ENCODE data around the gene CNN1. TPM values are rescaled to one million over a fixed set of nuclear protein-coding genes. Genes with fewer than 3 reads are reported as not detected.

The CNN1 gene
- total RNA-seq, 1 donor from 2014 or later, result 9.9 TPM

DNA sequence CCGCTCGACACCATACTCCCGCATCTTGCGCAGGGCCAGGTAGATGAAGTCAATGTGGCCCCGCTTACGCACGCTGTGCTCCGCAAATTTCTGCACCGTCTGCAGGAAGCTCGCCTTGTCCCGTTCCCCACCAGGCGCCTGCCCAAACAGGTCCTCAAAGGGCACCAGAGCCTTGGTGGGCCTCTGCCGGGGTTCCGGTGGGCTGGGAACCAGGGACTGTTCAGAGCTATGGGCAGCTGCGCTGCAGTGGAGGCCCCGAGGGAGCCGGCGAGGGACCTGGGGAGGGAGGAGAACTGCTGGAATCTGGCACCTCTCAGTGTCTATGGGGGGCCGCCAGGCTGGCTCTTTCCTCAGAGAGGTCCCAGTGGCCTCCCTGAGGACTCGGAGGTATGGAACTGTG lies 24.7 kb upstream of the CNN1 start:
- Mint-ChIP-seq H3K9me3 (ENCODE audit: unreplicated experiment) (no peaks in the 10 kb centered on the region), H3K36me3 (ENCODE audit: unreplicated experiment) (peaks cover 3% of the 10 kb centered on the region), H3K27ac (ENCODE audit: unreplicated experiment) (no peak overlapping the region), H3K27me3 (ENCODE audit: unreplicated experiment) (no peaks in the 10 kb centered on the region), H3K4me1 (ENCODE audit: unreplicated experiment) (no peaks in the 10 kb centered on the region), H3K4me3 (ENCODE audit: unreplicated experiment) (no peak overlapping the region)
- TF ChIP-seq, protein P1, sequence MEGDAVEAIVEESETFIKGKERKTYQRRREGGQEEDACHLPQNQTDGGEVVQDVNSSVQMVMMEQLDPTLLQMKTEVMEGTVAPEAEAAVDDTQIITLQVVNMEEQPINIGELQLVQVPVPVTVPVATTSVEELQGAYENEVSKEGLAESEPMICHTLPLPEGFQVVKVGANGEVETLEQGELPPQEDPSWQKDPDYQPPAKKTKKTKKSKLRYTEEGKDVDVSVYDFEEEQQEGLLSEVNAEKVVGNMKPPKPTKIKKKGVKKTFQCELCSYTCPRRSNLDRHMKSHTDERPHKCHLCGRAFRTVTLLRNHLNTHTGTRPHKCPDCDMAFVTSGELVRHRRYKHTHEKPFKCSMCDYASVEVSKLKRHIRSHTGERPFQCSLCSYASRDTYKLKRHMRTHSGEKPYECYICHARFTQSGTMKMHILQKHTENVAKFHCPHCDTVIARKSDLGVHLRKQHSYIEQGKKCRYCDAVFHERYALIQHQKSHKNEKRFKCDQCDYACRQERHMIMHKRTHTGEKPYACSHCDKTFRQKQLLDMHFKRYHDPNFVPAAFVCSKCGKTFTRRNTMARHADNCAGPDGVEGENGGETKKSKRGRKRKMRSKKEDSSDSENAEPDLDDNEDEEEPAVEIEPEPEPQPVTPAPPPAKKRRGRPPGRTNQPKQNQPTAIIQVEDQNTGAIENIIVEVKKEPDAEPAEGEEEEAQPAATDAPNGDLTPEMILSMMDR (IDR thresholded peaks at IDR 0.05), result no peak
- DNase-seq (ENCODE audit: extremely low spot score, unreplicated experiment), result no peak

DNA sequence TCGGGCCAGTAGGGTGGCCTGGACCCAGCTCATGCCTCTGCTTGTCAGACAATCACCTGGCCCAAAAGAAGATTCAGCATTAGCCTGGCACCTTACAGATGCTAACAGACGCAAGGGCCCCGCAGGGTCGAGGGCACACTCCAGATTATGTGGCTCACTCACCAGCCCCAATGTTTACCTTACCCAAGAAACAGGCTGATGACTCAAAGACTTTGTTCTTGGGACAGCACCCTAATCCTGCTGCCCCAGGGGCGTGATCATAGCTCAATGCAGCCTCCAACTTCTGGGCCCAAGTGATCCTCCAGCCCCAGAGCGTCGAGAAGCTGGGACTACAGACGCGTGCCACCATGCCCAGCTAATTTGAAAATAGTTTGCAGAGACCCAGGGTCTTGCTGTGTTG lies 19.5 kb upstream of the CNN1 start:
- Mint-ChIP-seq H3K4me3 (ENCODE audit: unreplicated experiment) (no peak overlapping the region), H3K4me1 (ENCODE audit: unreplicated experiment) (no peaks in the 10 kb centered on the region), H3K27me3 (ENCODE audit: unreplicated experiment) (no peaks in the 10 kb centered on the region), H3K36me3 (ENCODE audit: unreplicated experiment) (no peaks in the 10 kb centered on the region), H3K9me3 (ENCODE audit: unreplicated experiment) (no peaks in the 10 kb centered on the region), H3K27ac (ENCODE audit: unreplicated experiment) (no peak overlapping the region)
- TF ChIP-seq, protein P1 (IDR thresholded peaks at IDR 0.05), result no peak
- no peak for DNase-seq (ENCODE audit: extremely low spot score, unreplicated experiment)

DNA sequence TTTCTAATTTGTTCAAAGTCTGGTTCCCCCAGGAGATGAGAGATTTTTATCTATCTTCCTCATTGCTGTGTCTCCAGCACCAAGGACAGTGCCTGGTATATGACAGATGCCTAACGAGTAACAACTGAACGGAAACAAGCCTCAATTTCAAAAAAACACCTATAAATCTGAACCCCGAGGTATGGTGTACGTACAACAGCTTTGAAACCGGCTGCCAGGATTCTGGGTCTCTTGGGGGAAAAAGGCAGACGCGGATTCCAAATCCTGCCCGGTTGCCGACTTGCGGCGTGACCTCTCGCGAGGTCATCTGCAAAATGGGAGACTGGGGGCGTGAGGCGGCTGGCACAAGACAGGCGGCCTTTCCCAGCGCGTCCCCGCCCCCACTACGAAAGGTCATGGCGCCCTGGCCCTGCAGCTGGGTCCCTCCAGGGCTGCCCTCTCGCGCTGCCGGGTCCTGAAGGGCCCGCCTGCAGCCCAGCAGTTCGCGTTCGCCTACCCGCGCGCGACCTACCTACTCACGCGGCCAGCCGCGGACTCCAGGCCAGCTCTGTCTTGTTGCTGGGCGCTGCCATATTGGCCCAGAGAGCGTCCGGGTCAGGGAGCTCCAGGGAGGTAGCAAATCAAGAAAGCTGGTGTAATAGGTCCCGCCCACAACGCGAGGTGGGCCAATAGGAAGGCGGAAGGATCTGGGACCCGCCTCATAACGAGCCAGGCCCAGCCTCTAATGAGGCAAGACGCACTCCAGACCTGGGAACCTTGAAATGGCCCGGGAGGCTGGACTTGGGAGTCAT lies 9.9 kb upstream of the CNN1 start, which contains the start of gene ECSIT:
Gene ECSIT (minus strand): TSS at position 584 of the 791 bp plus-strand sequence. CDS start 9,964 bp downstream, outside the sequence.
- peaks cover 16% of the 10 kb centered on the region for H3K4me1 Mint-ChIP-seq (ENCODE audit: unreplicated experiment)
- H3K9me3 Mint-ChIP-seq (ENCODE audit: unreplicated experiment), result no peaks in the 10 kb centered on the region
- TF ChIP-seq, protein P1 (IDR thresholded peaks at IDR 0.05), result no peak
- peak; percentile 97 for DNase-seq (ENCODE audit: extremely low spot score, unreplicated experiment)
- no peaks in the 10 kb centered on the region for H3K36me3 Mint-ChIP-seq (ENCODE audit: unreplicated experiment)
- peak within 1 kb of the TSS; percentile 96 for H3K27ac Mint-ChIP-seq (ENCODE audit: unreplicated experiment)
- peak within 1 kb of the TSS; percentile 98 for H3K4me3 Mint-ChIP-seq (ENCODE audit: unreplicated experiment)
- no peaks in the 10 kb centered on the region for H3K27me3 Mint-ChIP-seq (ENCODE audit: unreplicated experiment)

DNA sequence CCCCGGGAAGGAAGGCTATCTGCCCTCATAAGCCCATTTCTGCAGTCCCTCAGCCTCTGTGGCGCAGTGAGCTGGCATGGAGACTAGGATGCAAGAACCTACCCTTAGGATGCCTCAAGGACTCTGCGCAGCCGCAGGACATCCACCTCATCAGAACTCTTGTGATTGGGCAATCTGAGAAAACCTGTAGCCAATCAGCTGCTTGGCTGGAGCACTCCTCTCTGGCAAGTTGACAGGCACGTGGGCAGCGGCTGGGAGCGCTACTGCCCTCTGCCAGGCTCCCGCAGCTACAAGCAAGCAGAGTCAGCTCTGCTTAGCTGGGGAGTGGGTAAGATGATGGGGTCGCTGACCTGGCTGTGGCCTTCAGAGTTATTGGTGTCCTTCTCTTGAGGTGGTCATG lies 8.2 kb upstream of the CNN1 start:
- DNase-seq (ENCODE audit: extremely low spot score, unreplicated experiment), result no peak
- no peak overlapping the region for H3K27ac Mint-ChIP-seq (ENCODE audit: unreplicated experiment)
- H3K27me3 Mint-ChIP-seq (ENCODE audit: unreplicated experiment), result no peaks in the 10 kb centered on the region
- TF ChIP-seq, protein P1 (IDR thresholded peaks at IDR 0.05), result peak; percentile 9
- peaks cover 17% of the 10 kb centered on the region for H3K4me1 Mint-ChIP-seq (ENCODE audit: unreplicated experiment)
- H3K36me3 Mint-ChIP-seq (ENCODE audit: unreplicated experiment), result no peaks in the 10 kb centered on the region
- no peak overlapping the region for H3K4me3 Mint-ChIP-seq (ENCODE audit: unreplicated experiment)
- H3K9me3 Mint-ChIP-seq (ENCODE audit: unreplicated experiment), result no peaks in the 10 kb centered on the region

DNA sequence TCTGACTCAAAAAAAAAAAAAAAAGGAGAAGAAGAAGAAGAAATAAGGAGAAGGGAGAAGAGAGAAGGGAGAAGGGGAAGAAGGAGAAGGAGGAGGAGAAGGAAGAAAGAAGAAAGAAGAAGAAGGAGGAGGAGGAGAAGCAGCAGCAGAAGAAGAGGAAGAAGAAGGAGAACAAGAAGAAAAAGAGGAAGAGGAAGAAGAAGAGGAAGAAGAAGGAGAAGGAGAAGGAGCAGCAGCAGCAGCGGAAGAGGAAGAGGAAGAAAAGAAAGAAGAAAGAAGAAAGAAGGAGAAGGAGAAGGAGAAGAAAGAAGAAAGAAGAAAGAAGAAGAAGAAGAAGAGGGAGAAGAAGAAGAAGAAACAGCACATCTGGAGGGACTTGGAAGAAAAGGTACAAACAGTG lies 4.1 kb upstream of the CNN1 start:
- TF ChIP-seq, protein P1 (IDR thresholded peaks at IDR 0.05), result no peak
- Mint-ChIP-seq H3K4me3 (ENCODE audit: unreplicated experiment) (no peak overlapping the region), H3K4me1 (ENCODE audit: unreplicated experiment) (peaks cover 22% of the 10 kb centered on the region), H3K27me3 (ENCODE audit: unreplicated experiment) (no peaks in the 10 kb centered on the region), H3K9me3 (ENCODE audit: unreplicated experiment) (no peaks in the 10 kb centered on the region), H3K27ac (ENCODE audit: unreplicated experiment) (peak overlapping the region; percentile 16), H3K36me3 (ENCODE audit: unreplicated experiment) (no peaks in the 10 kb centered on the region)
- no peak for DNase-seq (ENCODE audit: extremely low spot score, unreplicated experiment)

Measured in osteocyte (in vitro differentiated cells).